ENCODE measurements around the gene FAF2. TPM values are rescaled to one million over a fixed set of nuclear protein-coding genes. Genes with fewer than 3 reads are reported as not detected.

The FAF2 gene
- total RNA-seq, 4 donors from 2014 or later, result 21.2 to 27.3 (median 23.9) TPM

DNA sequence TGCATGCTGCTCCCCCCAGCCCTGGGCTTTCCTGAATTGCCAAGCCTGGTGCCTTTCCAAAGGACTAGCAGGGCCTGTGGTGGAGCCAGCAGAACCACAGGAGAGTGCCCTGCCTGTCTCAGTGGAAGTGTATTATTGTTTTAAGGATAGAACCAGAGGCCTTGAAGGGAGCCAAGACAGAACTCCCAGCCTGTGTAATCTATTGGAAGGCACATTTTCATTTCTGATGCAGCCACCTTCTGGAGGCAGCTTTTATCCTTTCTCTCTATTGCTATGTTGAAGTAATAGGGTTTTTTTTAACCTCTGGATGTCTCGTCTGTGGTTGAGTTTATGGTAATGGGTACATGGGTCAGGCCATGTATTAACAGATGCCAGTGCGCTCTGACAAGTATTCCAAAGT, 59.7 kb downstream of the FAF2 start:
- Histone ChIP-seq H3K36me3 (peaks cover 36 to 73% (median 58%) of the 10 kb centered on the region in 4 donors), H3K27ac (replicated peaks in 1 of 4) (no peak overlapping the region), H3K27me3 (no peaks in the 10 kb centered on the region), H3K4me1 (no peaks in the 10 kb centered on the region), H3K9me3 (no peaks in the 10 kb centered on the region), H3K4me3 (no peak overlapping the region)
- intact Hi-C loops (cut with DNase I), result no loop called here
- 78% methylated on average over 2 of the region's 2 CpGs for WGBS
- DNase-seq (ENCODE audit: extremely low spot score), result no peak
- TF ChIP-seq POLR2AphosphoS5 (IDR thresholded peaks at IDR 0.05) (no peak), CTCF (IDR thresholded peaks at IDR 0.05) (no peak), POLR2A (IDR thresholded peaks at IDR 0.05; ENCODE audit: low read depth) (no peak), EP300 (IDR thresholded peaks at IDR 0.05) (no peak)

DNA sequence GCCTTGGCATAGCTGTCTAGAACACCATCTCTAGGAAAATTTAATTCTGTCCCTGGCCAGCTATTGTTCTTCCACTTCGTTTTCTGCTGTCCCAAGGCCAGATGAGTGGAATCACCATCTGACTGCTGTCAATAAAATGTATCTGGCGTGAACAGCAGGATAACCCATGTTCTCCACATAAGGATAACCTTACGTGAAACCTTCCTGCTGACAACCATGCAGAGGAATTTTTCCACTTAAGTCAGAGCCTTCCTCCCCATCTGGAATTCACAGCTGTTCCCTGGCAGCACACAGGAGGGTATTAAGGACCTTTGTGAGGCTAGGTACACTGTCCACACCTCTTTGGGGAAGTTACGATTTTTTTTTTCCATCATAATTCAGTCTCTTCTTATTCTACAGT, 60.4 kb downstream of the FAF2 start:
- no peak overlapping the region for H3K4me3 ChIP-seq
- 73% methylated on average over 4 of the region's 4 CpGs for WGBS
- H3K27me3 ChIP-seq, result no peaks in the 10 kb centered on the region
- intact Hi-C loops (cut with DNase I), result no loop called here
- H3K36me3 ChIP-seq, result peaks cover 36 to 66% (median 53%) of the 10 kb centered on the region in 4 donors
- no peak for TF ChIP-seq EP300 (IDR thresholded peaks at IDR 0.05)
- TF ChIP-seq CTCF (IDR thresholded peaks at IDR 0.05), result no peak
- TF ChIP-seq POLR2A (IDR thresholded peaks at IDR 0.05; ENCODE audit: low read depth), result no peak
- no peak for TF ChIP-seq POLR2AphosphoS5 (IDR thresholded peaks at IDR 0.05)
- H3K4me1 ChIP-seq, result no peaks in the 10 kb centered on the region
- DNase-seq (ENCODE audit: extremely low spot score), result no peak
- no peaks in the 10 kb centered on the region for H3K9me3 ChIP-seq
- H3K27ac ChIP-seq (replicated peaks in 1 of 4), result no peak overlapping the region

GRCh38 chr5:176513788-176514187, 65.6 kb downstream of the FAF2 start:
- Histone ChIP-seq H3K9me3 (no peaks in the 10 kb centered on the region), H3K27me3 (no peaks in the 10 kb centered on the region), H3K36me3 (peaks cover under 1 to 14% (median 6%) of the 10 kb centered on the region in 4 donors), H3K27ac (replicated peaks in 1 of 4) (no peak overlapping the region), H3K4me1 (no peaks in the 10 kb centered on the region), H3K4me3 (no peak overlapping the region)
- TF ChIP-seq POLR2AphosphoS5 (IDR thresholded peaks at IDR 0.05) (no peak), CTCF (IDR thresholded peaks at IDR 0.05) (no peak), EP300 (IDR thresholded peaks at IDR 0.05) (no peak), POLR2A (IDR thresholded peaks at IDR 0.05; ENCODE audit: low read depth) (no peak)
- WGBS, result 86% methylated on average over 12 of the region's 12 CpGs
- no peak for DNase-seq (ENCODE audit: extremely low spot score)
- intact Hi-C loops (cut with DNase I), result no loop called here

DNA sequence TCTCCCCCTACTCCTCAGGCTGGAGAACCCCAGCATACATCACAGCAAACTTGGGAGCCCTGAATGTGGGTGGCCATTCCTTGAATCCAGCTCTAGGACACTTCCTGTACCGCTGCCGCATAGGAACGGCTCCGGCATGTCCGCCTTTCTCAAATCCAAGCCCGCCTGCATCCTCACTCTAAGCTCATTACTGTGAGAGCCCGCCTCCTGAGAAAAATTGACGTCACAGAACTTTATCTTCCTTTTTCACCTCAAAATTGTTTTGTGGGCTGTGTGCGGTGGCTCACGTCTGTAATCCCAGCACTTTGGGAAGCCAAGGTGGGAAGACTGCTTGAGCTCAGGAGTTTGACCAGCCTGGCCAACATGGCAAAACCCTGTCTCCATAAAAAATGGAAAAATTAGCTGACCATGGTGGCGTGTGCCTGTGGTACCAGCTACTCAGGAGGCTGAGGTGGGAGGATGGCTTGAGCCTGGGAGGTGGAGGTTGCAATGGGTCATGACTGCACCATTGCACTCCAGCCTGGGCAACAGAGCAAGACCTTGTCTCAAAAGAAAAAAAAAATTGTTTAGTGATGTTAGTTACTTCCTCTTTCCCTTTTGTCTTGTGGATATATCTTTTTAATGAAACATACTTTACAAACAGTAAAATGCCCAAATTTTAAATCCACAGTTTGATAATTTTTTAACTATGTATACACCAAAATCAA, 66.2 kb downstream of the FAF2 start:
- H3K9me3 ChIP-seq, result no peaks in the 10 kb centered on the region
- TF ChIP-seq POLR2A (IDR thresholded peaks at IDR 0.05; ENCODE audit: low read depth) (no peak), EP300 (IDR thresholded peaks at IDR 0.05) (no peak)
- intact Hi-C loops (cut with DNase I), result no loop called here
- DNase-seq (ENCODE audit: extremely low spot score), result no peak
- no peaks in the 10 kb centered on the region for H3K4me1 ChIP-seq
- H3K4me3 ChIP-seq, result no peak overlapping the region
- 85% methylated on average over 11 of the region's 11 CpGs for WGBS
- H3K36me3 ChIP-seq, result peaks cover 0 to 8% (median 1%) of the 10 kb centered on the region in 4 donors
- H3K27ac ChIP-seq (replicated peaks in 1 of 4), result no peak overlapping the region
- no peaks in the 10 kb centered on the region for H3K27me3 ChIP-seq

GRCh38 chr5:176515396-176515795, 67.2 kb downstream of the FAF2 start:
- Histone ChIP-seq H3K9me3 (no peaks in the 10 kb centered on the region), H3K27ac (replicated peaks in 1 of 4) (no peak overlapping the region), H3K4me3 (no peak overlapping the region), H3K36me3 (no peaks in the 10 kb centered on the region), H3K4me1 (no peaks in the 10 kb centered on the region), H3K27me3 (no peaks in the 10 kb centered on the region)
- TF ChIP-seq POLR2A (IDR thresholded peaks at IDR 0.05; ENCODE audit: low read depth) (no peak), EP300 (IDR thresholded peaks at IDR 0.05) (no peak), CTCF (IDR thresholded peaks at IDR 0.05) (no peak), POLR2AphosphoS5 (IDR thresholded peaks at IDR 0.05) (no peak)
- DNase-seq (ENCODE audit: extremely low spot score), result no peak
- WGBS, result 90% methylated on average over 4 of the region's 4 CpGs
- intact Hi-C loops (cut with DNase I), result no loop called here
